PC-9 (cell line): ENCODE results near the gene TRIM40.

Experiments
- CTCF ChIP-seq: fragments of 200-600 bp; sonication (generic); conservative IDR thresholded peaks from 2 replicates; pipeline ENCODE4 v1.6.1; 2017; ENCODE audit warnings: mixed run types, antibody characterized with exemption, mild to moderate bottlenecking, moderate library complexity
- EZH2 ChIP-seq: fragments of 200-600 bp; sonication (generic); IDR thresholded peaks from 2 replicates; pipeline ENCODE4 v1.8.0; 2017; ENCODE audit warnings: antibody characterized with exemption, low read depth

- no peak for TF ChIP-seq CTCF
- no peak for TF ChIP-seq EZH2
Measured at GRCh38 chr6:30156774-30157173, 20.8 kb downstream of the TRIM40 start.
